Right ventricle myocardium superior (tissue), 1 donor: ENCODE measurements around the gene HOXA9. TPM values are rescaled to one million over a fixed set of nuclear protein-coding genes. Genes with fewer than 3 reads are reported as not detected.

Experiments
- ATAC-seq: fragments of 200-7000 bp; cut with Tn5 transposase; one replicate; pipeline ENCODE4 v1.9.1; 2020; ENCODE audit warnings: mild to moderate bottlenecking; ENCODE audit not compliant: poor library complexity
- DNase-seq: peaks from one replicate; pipeline ENCODE4 v3.0.0-alpha.2; 2020
- intact Hi-C: fragments of 100-400 bp; cut with DNase I; formaldehyde crosslinking; loops from one replicate; pipeline ENCODE4 v1.11.2; 2022
- total RNA-seq: library from RNA; stranded (reverse); fragmentation: NEBNext Ultra II Directional; extraction: Animal tissue kit (Norgen Biotek cat#: 25700); gene quantifications from one replicate; pipeline ENCODE4 v1.2.1, GENCODE V29; 2021
- donor health status: DM: no; HTN: yes; CAD: no; lungs with severe emphysema.

HOXA9 gene
- total RNA-seq, 1 donor from 2014 or later: not detected

GRCh38 chr7:27150568-27151340 is 14.6 kb downstream of the HOXA9 start:
- ATAC-seq (peak; percentile 87), DNase-seq (peak; percentile 78)
- intact Hi-C loops: no loop called here

GRCh38 chr7:27149842-27150567 is 15.3 kb downstream of the HOXA9 start:
- DNase-seq (no peak), ATAC-seq (no peak)
- intact Hi-C loops: no loop called here

DNA sequence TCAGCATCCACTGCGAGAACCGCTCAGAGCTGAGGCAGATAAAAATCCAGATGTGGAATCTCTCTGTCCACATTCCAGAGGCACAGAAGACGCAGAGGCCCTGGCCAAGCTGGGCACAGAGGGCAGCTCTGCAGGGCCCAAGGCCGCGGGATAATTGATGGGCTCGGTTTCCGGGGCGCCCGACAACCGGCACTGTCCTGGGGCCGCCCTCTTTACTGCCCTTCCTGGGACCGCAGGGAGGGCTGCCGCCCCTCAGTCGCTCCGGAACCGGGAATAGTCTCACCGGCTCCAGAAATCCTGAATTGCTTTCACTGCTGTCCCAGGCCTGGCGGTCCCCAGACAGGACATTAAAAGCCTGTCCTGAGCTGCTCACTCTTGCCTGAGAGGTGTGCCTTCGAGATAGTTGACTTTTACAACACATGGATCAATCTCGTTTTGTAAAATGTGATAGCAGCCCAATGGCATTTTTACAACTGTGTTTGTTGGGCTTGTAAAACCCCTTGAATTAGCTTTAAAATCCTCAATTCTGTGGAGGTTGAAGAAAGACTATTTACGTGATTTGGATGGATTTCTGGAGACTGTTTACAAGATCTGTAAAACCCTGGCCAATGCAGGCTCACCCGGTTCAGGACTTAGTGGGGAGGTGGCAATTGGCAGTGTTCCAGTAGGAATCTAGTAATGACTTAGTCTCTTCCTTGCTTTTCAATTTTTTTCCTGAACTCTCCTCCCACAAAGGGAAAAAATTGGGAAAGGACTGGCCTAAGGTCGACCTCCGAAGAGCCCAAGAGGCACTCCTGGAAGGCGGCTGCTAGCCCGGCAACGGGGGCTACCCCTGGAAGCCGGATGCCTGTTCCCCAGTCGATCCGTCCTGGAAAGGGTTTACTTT is 16.3 kb downstream of the HOXA9 start:
- ATAC-seq (no peak), DNase-seq (no peak)
- intact Hi-C loops: no loop called here

DNA sequence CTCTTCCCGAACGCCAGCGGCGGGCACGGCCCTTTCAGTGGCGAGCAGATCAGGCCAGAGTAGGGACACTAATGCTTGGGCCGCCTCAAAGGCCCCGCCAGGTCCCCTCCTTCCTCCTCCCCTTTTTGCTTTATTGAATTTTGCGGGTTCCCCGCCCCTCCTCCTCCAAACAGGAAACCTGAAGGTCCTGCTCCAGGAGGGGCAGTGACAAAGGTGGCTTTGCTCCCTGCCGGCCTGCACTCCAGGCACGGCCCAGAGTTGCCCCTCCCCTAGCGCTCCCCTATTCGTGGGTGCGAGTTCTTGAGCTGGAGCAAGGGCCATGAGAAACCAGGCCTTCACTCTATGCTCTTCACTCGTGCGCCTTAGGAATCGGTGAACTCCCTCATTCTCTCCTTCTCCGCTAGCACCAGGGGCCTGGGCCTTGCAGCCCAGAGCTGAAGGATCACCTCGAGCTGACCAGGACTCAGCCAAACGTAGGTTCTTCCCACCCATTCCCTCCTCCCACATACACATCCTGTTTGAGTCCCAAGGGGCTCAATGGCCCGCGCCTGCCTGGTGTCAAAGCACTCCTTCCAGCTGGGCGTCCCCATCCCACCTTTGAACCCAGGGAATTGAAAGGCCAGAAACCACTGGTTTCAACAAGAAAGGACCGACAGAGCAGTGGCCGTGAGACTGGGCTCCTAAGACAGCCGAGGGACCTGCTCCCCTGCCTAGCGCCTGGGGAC is 17.1 kb downstream of the HOXA9 start:
- no peak for ATAC-seq
- intact Hi-C loops: no loop called here
- no peak for DNase-seq

DNA sequence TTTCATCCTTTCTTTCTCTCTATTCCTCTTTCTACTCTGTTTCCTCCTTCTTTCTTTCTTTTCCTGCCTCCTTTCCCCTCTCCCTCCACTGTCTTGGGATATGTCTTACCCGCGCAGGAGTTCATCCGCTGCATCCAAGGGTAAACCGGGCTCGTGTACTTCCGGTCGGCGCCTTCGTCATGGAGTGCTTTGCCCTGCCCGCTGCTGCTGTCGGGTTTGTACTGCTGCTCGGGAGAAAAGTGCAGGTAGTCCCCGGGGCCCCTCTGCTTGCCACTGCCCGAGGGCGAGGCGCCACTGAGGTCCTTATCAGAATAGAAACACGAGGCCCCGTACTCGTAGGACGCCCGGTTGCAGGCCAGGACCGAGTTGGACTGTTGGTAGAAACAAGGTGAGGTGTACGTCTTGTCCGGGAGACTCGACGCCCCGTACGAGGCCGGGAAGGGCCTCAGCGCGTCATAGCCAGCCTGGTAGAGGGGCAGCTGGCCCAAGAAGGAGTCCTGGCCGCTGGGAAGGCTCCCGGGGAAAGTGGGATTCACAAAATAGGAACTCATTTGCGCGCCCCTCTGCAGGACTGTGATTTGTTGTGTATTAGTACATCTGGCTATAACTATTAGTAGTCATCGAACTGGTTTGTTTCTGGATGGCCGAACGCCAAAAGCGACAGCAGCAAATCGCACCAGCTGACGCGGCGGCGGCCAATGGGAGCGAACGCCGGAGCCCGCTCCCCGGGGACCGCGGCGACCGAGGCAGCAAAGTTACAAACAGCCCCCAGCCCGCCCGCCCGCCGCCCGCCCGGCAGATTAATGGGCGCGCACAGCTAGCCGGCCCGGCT is 17.9 kb downstream of the HOXA9 start, which contains the start of gene HOXA6:
Gene HOXA6, minus strand, starts transcription at position 576 of the 832 bp plus-strand sequence. Its CDS starts 25 bp downstream, at position 551.
- ATAC-seq (no peak), DNase-seq (no peak)
- intact Hi-C loops: no loop called here

DNA sequence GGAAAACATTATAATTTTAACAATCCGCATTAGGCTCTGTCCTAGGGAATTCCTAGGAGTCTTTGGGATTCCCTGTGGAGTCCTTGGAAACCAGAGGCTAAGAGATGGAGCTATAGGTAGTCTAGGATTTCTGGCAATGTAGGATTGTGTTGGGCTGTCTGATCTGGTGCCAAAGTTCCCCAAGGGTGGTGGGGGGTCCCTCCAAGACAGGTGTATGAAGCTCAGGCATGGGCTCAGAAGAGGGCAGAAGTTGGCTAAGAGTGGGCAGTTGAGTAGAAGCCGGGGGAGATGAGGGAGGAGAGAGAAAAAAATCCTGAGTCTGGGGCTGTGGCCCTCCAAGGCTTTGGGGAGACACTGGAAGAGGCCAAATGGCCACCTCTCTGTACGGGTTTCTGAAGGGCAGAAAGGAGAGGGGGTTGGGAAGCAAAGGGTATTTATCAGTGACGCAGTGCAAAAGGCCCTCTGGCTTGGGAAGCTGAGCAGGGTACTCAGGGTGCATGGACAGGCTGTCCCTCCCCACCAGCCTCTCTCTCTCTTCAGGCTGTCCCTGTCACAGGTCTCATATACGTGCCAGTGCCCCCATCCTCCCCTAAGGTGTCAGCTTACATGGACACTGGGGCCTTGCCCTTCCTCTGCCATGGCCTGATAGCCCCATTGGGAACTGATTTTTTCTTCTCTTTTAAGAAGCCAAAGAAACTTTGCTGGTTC is 18.7 kb downstream of the HOXA9 start:
- intact Hi-C loops: no loop called here
- DNase-seq (no peak), ATAC-seq (no peak)

GRCh38 chr7:27145914-27146412 is 19.4 kb downstream of the HOXA9 start:
- intact Hi-C loops: no loop called here
- ATAC-seq: no peak
- no peak for DNase-seq

DNA sequence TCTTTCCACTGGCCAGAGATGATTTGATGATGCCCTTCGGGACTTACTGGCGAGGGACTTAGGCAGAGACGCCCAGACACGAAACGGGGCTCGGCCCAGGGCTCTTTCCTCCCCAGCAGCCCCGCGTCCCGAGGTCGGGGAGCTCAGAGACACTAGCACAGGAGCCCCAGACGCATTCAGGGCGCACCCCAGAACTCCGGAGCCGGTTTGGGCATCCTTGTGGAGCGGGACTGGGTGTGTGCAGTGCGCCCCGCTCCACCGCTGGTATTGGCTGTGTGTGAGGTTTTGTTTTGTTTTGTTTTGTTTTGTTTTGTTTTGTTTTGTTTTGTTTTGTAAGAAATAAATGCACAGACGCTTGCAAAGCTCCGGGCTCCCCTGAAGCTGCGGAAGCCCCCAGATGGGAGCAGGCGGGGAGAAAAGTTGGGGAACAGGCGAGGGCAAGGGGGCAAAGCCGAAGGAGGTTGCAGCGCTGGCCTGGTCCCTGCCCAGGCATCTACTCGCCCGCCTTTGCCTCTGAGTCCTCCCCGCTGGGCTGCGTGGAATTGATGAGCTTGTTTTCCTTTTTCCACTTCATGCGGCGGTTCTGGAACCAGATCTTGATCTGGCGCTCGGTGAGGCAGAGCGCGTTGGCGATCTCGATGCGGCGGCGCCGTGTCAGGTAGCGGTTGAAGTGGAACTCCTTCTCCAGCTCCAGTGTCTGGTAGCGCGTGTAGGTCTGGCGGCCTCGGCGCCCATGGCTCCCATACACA is 20.0 kb downstream of the HOXA9 start:
- intact Hi-C loops: no loop called here
- ATAC-seq (no peak), DNase-seq (no peak)

DNA sequence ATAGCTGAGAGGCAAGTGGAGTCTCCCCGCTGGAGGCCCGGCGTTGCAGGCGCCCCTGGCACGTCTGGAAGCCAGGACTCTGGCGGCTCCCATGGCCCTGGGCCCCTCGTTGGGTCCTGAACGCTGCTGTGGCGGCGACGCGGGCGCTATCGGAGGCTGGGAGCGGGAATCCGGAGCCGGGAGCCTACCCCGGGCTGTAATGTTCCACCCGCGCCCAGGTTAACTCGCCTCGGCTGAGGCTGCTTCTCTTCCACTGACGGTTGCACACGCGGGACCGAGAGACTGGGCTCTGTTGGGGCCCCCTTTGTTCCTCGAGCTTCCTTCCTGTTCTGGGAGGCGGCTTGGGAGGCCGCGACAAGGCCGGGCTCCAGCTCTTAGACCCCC is 20.6 kb downstream of the HOXA9 start:
- no peak for ATAC-seq
- intact Hi-C loops: no loop called here
- DNase-seq: no peak

- ATAC-seq (no peak), DNase-seq (no peak)
- intact Hi-C loops: no loop called here
These were observed 21.2 kb downstream of the HOXA9 start for GRCh38 chr7:27143950-27144780.

- peak; percentile 54 for ATAC-seq
- intact Hi-C loops: no loop called here
- no peak for DNase-seq
These were observed 22.1 kb downstream of the HOXA9 start, which contains the start of gene HOXA5 for GRCh38 chr7:27143023-27143949. Gene HOXA5, minus strand, starts transcription at chr7:27143681. Its CDS starts 74 bp downstream, at chr7:27143607.

DNA sequence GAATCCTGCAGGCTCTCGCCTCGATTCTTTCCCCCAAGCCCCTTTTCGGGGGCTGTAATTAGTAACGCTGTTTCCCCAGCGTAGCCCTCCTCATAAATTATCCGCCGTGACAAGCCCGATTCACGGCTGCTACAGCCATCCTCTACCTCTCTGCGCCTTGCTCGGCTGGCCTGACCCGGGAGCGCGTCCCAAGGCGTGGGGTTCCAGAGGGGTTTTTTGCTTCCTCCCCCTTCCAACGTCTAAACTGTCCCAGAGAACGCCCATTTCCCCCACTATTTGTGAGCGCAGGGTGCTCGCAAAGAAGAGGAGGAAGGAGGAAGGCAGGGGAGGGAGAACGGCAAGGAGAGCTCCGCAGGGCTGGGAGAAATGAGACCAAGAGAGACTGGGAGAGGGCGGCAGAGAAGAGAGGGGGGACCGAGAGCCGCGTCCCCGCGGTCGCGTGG is 22.7 kb downstream of the HOXA9 start:
- ATAC-seq (no peak), DNase-seq (no peak)
- intact Hi-C loops: no loop called here

- intact Hi-C loops: no loop called here
These were observed 23.3 kb downstream of the HOXA9 start for GRCh38 chr7:27141923-27142579.

More at GRCh38 chr7:27141923-27142579, 23.3 kb downstream of the HOXA9 start:
- no peak for ATAC-seq
- DNase-seq: no peak
